ENCODE data around the gene MT1H. TPM values are rescaled to one million over a fixed set of nuclear protein-coding genes. Genes with fewer than 3 reads are reported as not detected.
"Not testable (repeated sequence)": the region's sequence is repeated elsewhere in the genome, so short reads cannot be mapped to it uniquely, and the experiment has no call there.

MT1H gene
- polyA plus RNA-seq, 1 donor (not counting 4 experiments of a cell fraction or from before 2014, with no cell fraction given): 0.79 TPM

GRCh38 chr16:56623184-56623583, 46.4 kb upstream of the MT1H start:
- H3K9me1 ChIP-seq (ENCODE audit: control insufficient read depth, extremely low read depth, insufficient read depth, low read length); H4K20me1 ChIP-seq (ENCODE audit: control insufficient read depth, extremely low read depth, insufficient read depth, low read length); H3K9ac ChIP-seq (ENCODE audit: control insufficient read depth, extremely low read depth, insufficient read depth, low read length); H3K27ac ChIP-seq (ENCODE audit: control insufficient read depth, insufficient read depth, low read length); H3K79me2 ChIP-seq (ENCODE audit: control insufficient read depth, insufficient read depth, low read length); H3K9me3 ChIP-seq (ENCODE audit: control insufficient read depth, low read depth, low read length); H3K4me1 ChIP-seq (ENCODE audit: control insufficient read depth, extremely low read depth, insufficient read depth, low read length); H3K4me3 ChIP-seq (ENCODE audit: control insufficient read depth in 2 of 3, extremely low read depth in 1 of 3, insufficient read depth in 2 of 3, low read depth in 1 of 3, low read length in 3 of 3); H3K36me3 ChIP-seq (ENCODE audit: control insufficient read depth in 2 of 2, extremely low read depth in 1 of 2, insufficient read depth in 2 of 2, low read length in 2 of 2); H2AFZ ChIP-seq (ENCODE audit: control insufficient read depth, low read length); H3K4me2 ChIP-seq (ENCODE audit: control insufficient read depth, extremely low read depth, insufficient read depth, low read depth, low read length); FAIRE-seq; DNase-seq (ENCODE audit: low read depth, low spot score); H3K27me3 ChIP-seq (ENCODE audit: control insufficient read depth, extremely low read depth, insufficient read depth, low read length); dilution Hi-C loops (cut with MboI; ENCODE audit: extremely low pct_ligation_motif_present, low sequenced_read_pairs): not testable (repeated sequence)

GRCh38 chr16:56623637-56624036, 46.0 kb upstream of the MT1H start:
- FAIRE-seq: no peak

More at GRCh38 chr16:56623637-56624036, 46.0 kb upstream of the MT1H start:
- H3K9ac ChIP-seq (ENCODE audit: control insufficient read depth, extremely low read depth, insufficient read depth, low read length): no peak overlapping the region
- peaks cover 10% of the 10 kb centered on the region for H3K4me1 ChIP-seq (ENCODE audit: control insufficient read depth, extremely low read depth, insufficient read depth, low read length)
- H3K9me3 ChIP-seq (ENCODE audit: control insufficient read depth, low read depth, low read length): no peaks in the 10 kb centered on the region
- DNase-seq (ENCODE audit: low read depth, low spot score): no peak
- dilution Hi-C loops (cut with MboI; ENCODE audit: extremely low pct_ligation_motif_present, low sequenced_read_pairs): no loop called here
- no peak overlapping the region for H3K27ac ChIP-seq (ENCODE audit: control insufficient read depth, insufficient read depth, low read length)
- H4K20me1 ChIP-seq (ENCODE audit: control insufficient read depth, extremely low read depth, insufficient read depth, low read length): peaks cover 3% of the 10 kb centered on the region
- TF ChIP-seq CTCF (optimal IDR thresholded peaks at IDR 0.05 in 1 of 3, IDR thresholded peaks at IDR 0.05 in 1 of 3, conservative IDR thresholded peaks at IDR 0.05 in 1 of 3; ENCODE audit: extremely low read depth in 1 of 3, insufficient read depth in 2 of 3, low read length in 3 of 3) (no peak), EZH2 (IDR thresholded peaks at IDR 0.05; ENCODE audit: low read length) (no peak)
- H3K36me3 ChIP-seq (ENCODE audit: control insufficient read depth in 2 of 2, extremely low read depth in 1 of 2, insufficient read depth in 2 of 2, low read length in 2 of 2): no peaks in the 10 kb centered on the region
- no peak overlapping the region for H2AFZ ChIP-seq (ENCODE audit: control insufficient read depth, low read length)
- H3K9me1 ChIP-seq (ENCODE audit: control insufficient read depth, extremely low read depth, insufficient read depth, low read length): no peaks in the 10 kb centered on the region
- H3K4me2 ChIP-seq (ENCODE audit: control insufficient read depth, extremely low read depth, insufficient read depth, low read depth, low read length): no peak overlapping the region
- H3K27me3 ChIP-seq (ENCODE audit: control insufficient read depth, extremely low read depth, insufficient read depth, low read length): no peaks in the 10 kb centered on the region
- H3K79me2 ChIP-seq (ENCODE audit: control insufficient read depth, insufficient read depth, low read length): peaks cover 9% of the 10 kb centered on the region
- no peak overlapping the region for H3K4me3 ChIP-seq (ENCODE audit: control insufficient read depth in 2 of 3, extremely low read depth in 1 of 3, insufficient read depth in 2 of 3, low read depth in 1 of 3, low read length in 3 of 3)
